ENCODE measurements around the gene CDC26. TPM values are rescaled to one million over a fixed set of nuclear protein-coding genes. Genes with fewer than 3 reads are reported as not detected.
"Not testable (repeated sequence)": the region's sequence is repeated elsewhere in the genome, so short reads cannot be mapped to it uniquely, and the experiment has no call there.

Gene CDC26
- total RNA-seq, 2 donors from 2014 or later: 24.5 to 32.3 TPM

GRCh38 chr9:113296796-113297558 is 21.6 kb upstream of the CDC26 start:
- intact Hi-C loops (cut with DNase I): no loop called here
- DNase-seq (ENCODE audit: low spot score): no peak

GRCh38 chr9:113296247-113296646 is 20.9 kb upstream of the CDC26 start:
- intact Hi-C loops (cut with DNase I); DNase-seq (ENCODE audit: low spot score): not testable (repeated sequence)

- intact Hi-C loops (cut with DNase I): no loop called here
- no peak for DNase-seq (ENCODE audit: low spot score)
Observed at GRCh38 chr9:113293285-113293878, 18.0 kb upstream of the CDC26 start.

- DNase-seq (ENCODE audit: low spot score): no peak
- intact Hi-C loops (cut with DNase I): no loop called here
Observed at GRCh38 chr9:113290052-113290607, 14.8 kb upstream of the CDC26 start.

GRCh38 chr9:113289091-113289490 is 13.7 kb upstream of the CDC26 start:
- intact Hi-C loops (cut with DNase I): no loop called here
- no peak for DNase-seq (ENCODE audit: low spot score)

- intact Hi-C loops (cut with DNase I): no loop called here
- no peak for DNase-seq (ENCODE audit: low spot score)
Observed at GRCh38 chr9:113281356-113281755, 6.0 kb upstream of the CDC26 start.

- no peak for DNase-seq (ENCODE audit: low spot score)
Observed at GRCh38 chr9:113278840-113279239, 3.5 kb upstream of the CDC26 start.

GRCh38 chr9:113274474-113275156 is 757 bp downstream of the CDC26 start:
- no peak for DNase-seq (ENCODE audit: low spot score)
- intact Hi-C loops (cut with DNase I): loop anchor here in 1 of 2 donors (10.0 kb wide), 2 partner anchors 130 to 320 kb away; partner anchors contain the start of gene ALAD

More at GRCh38 chr9:113278840-113279239, 3.5 kb upstream of the CDC26 start:
- intact Hi-C loops (cut with DNase I): loop anchor here in 1 of 2 donors (10.0 kb wide), 2 partner anchors 126 to 316 kb away; partner anchors contain the start of gene ALAD

- intact Hi-C loops (cut with DNase I): loop anchor here in 1 of 2 donors (10.0 kb wide), 2 partner anchors 135 to 325 kb away; partner anchors contain the start of gene ALAD
Observed at GRCh38 chr9:113269871-113270270, 5.5 kb downstream of the CDC26 start.

GRCh38 chr9:113269355-113269754 is 6.0 kb downstream of the CDC26 start:
- intact Hi-C loops (cut with DNase I): no loop called here
- DNase-seq (ENCODE audit: low spot score): no peak

More at GRCh38 chr9:113269871-113270270, 5.5 kb downstream of the CDC26 start:
- DNase-seq (ENCODE audit: low spot score): no peak

GRCh38 chr9:113267911-113268566 is 7.3 kb downstream of the CDC26 start:
- intact Hi-C loops (cut with DNase I): no loop called here
- no peak for DNase-seq (ENCODE audit: low spot score)

- no peak for DNase-seq (ENCODE audit: low spot score)
- intact Hi-C loops (cut with DNase I): no loop called here
Observed at GRCh38 chr9:113266174-113266573, 9.2 kb downstream of the CDC26 start.

- intact Hi-C loops (cut with DNase I): loop anchor here in 1 of 2 donors (5.0 kb wide), 1 partner anchor 625 kb away; no protein-coding TSS in a partner anchor
- no peak for DNase-seq (ENCODE audit: low spot score)
Observed at GRCh38 chr9:113261917-113262671, 13.3 kb downstream of the CDC26 start.

- DNase-seq (ENCODE audit: low spot score): no peak
- intact Hi-C loops (cut with DNase I): no loop called here
Observed at GRCh38 chr9:113258282-113258681, 17.1 kb downstream of the CDC26 start.

- no peak for DNase-seq (ENCODE audit: low spot score)
- intact Hi-C loops (cut with DNase I): no loop called here
Observed at GRCh38 chr9:113257863-113258262, 17.5 kb downstream of the CDC26 start.

GRCh38 chr9:113255438-113255837 is 19.9 kb downstream of the CDC26 start:
- intact Hi-C loops (cut with DNase I): no loop called here

GRCh38 chr9:113254991-113255390 is 20.4 kb downstream of the CDC26 start:
- intact Hi-C loops (cut with DNase I): loop anchor here in 1 of 2 donors (5.0 kb wide), 1 partner anchor 917 kb away; no protein-coding TSS in a partner anchor
- no peak for DNase-seq (ENCODE audit: low spot score)

More at GRCh38 chr9:113255438-113255837, 19.9 kb downstream of the CDC26 start:
- DNase-seq (ENCODE audit: low spot score): no peak

GRCh38 chr9:113250807-113251206 is 24.6 kb downstream of the CDC26 start:
- DNase-seq (ENCODE audit: low spot score): no peak
- intact Hi-C loops (cut with DNase I): loop anchor here in 1 of 2 donors (2.0 to 5.0 kb wide), 2 partner anchors 68 to 921 kb away; no protein-coding TSS in a partner anchor
